ENCODE results near the gene TBC1D4. TPM values are rescaled to one million over a fixed set of nuclear protein-coding genes. Genes with fewer than 3 reads are reported as not detected.
A peak's percentile ranks its signal among the peaks of the same experiment; 100 is the strongest.

Gene TBC1D4
- total RNA-seq, 1 experiment from 2014 or later: 32.7 TPM

DNA sequence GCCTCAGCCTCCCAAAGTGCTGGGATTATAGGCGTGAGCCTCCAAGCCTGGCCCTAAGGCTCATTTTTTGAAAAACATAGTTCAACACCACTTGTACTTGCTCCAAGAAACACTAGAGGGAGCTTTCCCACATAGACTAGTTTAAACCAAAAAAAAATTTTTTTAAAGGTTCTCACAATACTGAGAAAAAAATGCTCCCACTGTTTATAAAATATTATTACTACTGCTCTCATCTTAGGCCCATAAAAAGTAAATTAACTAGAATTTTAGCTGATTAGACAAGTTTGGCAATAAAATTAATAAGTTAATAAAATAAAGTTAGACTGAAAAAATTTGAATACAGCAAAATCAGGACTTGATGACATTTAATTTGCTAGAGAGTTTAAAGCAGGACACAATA is 109.5 kb downstream of the TBC1D4 start:
- H3K27me3 ChIP-seq (replicated peaks): no peaks in the 10 kb centered on the region
- no peak overlapping the region for H3K4me3 ChIP-seq
- peak in 1 of 2 experiments; percentile 53 for DNase-seq (ENCODE audit: low read depth in 1 of 2, low spot score in 2 of 2)
- peaks cover 11% of the 10 kb centered on the region for H3K4me1 ChIP-seq (replicated peaks)
- no peaks in the 10 kb centered on the region for H3K36me3 ChIP-seq
- H3K27ac ChIP-seq: no peak overlapping the region
- no peaks in the 10 kb centered on the region for H3K9me3 ChIP-seq (replicated peaks)

DNA sequence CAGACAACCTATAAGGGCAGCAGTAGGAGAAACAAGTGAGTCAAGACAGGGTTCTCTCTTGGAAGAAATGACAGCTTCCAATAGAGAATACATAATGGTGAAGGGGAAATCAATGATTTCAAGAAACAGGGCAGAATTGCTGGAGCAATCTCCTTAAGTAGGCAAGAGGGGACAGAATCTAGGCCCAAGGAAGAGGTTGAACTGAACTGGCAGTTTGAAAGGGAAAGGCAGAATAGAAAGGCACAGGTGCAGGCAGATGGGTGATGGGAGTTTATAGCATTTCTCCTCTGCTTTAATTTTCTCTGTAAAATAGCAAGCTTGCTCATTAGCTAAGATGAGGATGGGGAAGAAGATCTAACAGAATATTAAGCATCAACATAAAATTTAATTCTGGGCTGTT is 110.8 kb downstream of the TBC1D4 start:
- Histone ChIP-seq H3K9me3 (replicated peaks) (no peaks in the 10 kb centered on the region), H3K36me3 (no peaks in the 10 kb centered on the region), H3K27me3 (replicated peaks) (no peaks in the 10 kb centered on the region), H3K4me1 (replicated peaks) (peaks cover 23% of the 10 kb centered on the region), H3K27ac (no peak overlapping the region), H3K4me3 (no peak overlapping the region)
- no peak for DNase-seq (ENCODE audit: low read depth in 1 of 2, low spot score in 2 of 2)

DNA sequence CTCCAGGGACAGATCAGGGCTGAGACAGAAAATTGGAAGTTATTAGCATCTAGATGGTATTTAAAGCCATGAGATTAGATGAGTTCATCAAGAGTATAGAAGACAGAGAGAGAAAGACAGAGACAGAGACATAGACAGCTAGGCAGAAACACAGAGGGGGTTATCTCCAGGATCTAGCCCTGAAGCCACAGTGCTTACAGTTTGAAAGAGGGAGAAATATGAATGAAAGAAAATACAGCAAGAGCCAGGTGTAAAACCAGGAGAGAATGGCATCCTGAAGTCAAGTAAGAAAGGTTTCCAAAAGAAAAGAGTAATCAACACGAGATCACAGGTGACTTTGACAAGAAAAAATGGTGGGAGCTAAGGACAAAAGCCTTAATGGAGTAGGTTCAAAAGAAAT is 111.2 kb downstream of the TBC1D4 start:
- Histone ChIP-seq H3K27ac (no peak overlapping the region), H3K36me3 (no peaks in the 10 kb centered on the region), H3K4me1 (replicated peaks) (peaks cover 27% of the 10 kb centered on the region), H3K9me3 (replicated peaks) (no peaks in the 10 kb centered on the region), H3K4me3 (no peak overlapping the region), H3K27me3 (replicated peaks) (no peaks in the 10 kb centered on the region)
- no peak for DNase-seq (ENCODE audit: low read depth in 1 of 2, low spot score in 2 of 2)

DNA sequence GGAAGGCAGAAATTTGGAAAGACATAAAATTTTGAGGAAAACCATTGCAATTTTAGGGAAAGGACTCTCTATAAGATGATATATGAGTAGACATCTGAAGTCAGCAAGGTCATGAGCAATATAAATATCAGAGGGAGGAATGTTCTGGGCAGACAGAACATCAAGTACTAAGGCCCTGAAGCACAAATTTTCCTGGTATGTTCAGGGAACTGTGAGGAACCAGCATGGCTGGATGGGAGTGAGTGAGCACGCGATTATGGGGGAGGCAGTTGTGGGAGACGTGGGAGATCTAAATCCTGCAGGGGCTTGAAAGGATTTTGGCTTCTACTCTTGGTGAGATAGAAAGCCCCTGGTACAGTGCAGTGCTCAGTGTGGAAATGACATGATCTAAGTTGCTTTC is 112.0 kb downstream of the TBC1D4 start:
- H3K27ac ChIP-seq: no peak overlapping the region
- H3K4me1 ChIP-seq (replicated peaks): peaks cover 34% of the 10 kb centered on the region
- no peaks in the 10 kb centered on the region for H3K9me3 ChIP-seq (replicated peaks)
- no peak overlapping the region for H3K4me3 ChIP-seq
- no peak for DNase-seq (ENCODE audit: low read depth in 1 of 2, low spot score in 2 of 2)
- H3K36me3 ChIP-seq: no peaks in the 10 kb centered on the region
- H3K27me3 ChIP-seq (replicated peaks): no peaks in the 10 kb centered on the region

DNA sequence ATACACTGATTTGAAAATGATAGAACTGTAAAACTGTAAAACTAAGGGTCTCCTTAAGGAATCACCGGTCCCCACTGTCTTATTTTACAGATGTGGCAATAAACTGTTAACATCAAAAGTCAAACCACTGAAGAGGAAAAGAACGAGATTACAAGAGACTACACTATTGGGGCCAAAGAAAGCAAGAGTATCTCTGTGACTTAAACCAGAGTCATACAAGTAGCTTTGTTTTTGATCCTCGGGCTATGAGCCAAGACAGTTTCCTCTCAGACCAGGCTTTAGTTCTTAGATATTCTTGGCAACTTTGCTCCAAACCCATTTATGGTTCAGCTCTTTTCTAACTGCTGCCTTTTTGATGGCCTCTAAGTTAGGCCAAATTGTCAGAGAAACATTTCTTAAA is 113.8 kb downstream of the TBC1D4 start:
- Histone ChIP-seq H3K4me3 (no peak overlapping the region), H3K4me1 (replicated peaks) (peaks cover 48% of the 10 kb centered on the region), H3K9me3 (replicated peaks) (no peaks in the 10 kb centered on the region), H3K27ac (peak overlapping the region; percentile 94), H3K27me3 (replicated peaks) (no peaks in the 10 kb centered on the region), H3K36me3 (no peaks in the 10 kb centered on the region)
- DNase-seq (ENCODE audit: low read depth in 1 of 2, low spot score in 2 of 2): peak in 1 of 2 experiments; percentile 76

DNA sequence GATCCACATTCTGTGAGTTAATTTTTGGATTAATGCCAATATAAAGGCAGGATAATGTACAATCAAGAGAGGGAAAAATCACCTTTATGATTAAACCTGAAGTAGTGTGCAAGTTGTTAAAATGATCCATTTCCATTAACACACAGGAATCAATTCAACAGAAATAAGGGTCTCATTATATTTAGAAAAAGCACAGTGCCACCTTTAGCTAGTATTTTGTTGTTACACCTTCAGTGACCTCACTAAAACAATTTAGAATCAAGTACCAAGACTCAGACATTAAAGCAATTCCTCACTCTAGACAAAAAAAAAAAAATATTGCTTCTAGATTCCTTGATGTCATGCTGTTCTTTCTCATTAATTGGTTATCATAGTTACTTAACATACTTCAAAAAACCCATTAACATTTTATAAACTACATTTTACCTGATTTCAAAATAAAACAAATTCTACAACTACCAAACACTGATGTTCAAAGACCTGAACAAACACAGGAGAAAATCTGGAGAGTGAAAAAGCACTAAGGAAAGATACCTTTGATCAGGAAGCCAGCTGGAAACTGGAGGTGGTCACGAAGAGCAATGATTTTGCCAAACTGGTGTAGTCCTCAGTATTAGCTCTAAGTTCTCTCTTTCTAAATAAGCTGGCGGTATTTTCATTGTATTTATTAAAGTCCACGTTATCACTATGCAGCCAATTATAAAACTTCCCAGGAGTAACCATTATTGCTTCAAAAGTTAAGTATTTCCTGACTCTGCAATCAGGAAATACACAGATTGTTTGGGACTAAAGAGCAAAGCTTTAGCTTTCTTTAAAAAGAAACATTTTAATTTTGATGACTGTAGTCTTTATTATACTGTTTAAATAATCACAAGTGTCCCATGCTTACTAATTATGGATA is 115.3 kb downstream of the TBC1D4 start:
- DNase-seq (ENCODE audit: low read depth in 1 of 2, low spot score in 2 of 2): peak in 1 of 2 experiments; percentile 64
- no peaks in the 10 kb centered on the region for H3K27me3 ChIP-seq (replicated peaks)
- H3K4me1 ChIP-seq (replicated peaks): peaks cover 48% of the 10 kb centered on the region
- no peaks in the 10 kb centered on the region for H3K36me3 ChIP-seq
- H3K4me3 ChIP-seq: peak overlapping the region; percentile 30
- H3K9me3 ChIP-seq (replicated peaks): no peaks in the 10 kb centered on the region
- peak overlapping the region; percentile 94 for H3K27ac ChIP-seq

DNA sequence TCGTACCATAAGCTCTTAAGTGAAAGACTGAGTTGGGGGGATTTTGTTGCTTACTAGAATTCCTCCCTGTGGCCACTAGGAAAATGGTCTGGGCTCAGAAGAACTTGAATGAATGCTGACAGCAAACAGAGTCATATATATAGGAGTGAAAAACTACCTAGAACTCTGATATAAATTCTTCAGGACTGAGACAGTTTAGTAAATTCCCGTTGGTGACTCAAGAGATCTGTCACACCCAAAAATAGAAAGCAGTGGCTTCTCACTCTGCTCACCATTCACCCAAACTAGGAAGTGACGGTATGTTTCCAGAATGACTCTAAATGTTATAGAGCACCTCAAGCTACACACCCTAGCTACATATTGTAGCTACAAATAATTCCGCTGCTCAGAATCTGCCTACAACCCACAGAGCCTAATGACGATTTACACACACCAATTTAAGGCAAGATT is 116.2 kb downstream of the TBC1D4 start:
- Histone ChIP-seq H3K36me3 (no peaks in the 10 kb centered on the region; the same call in 1 of the 2 replicates), H3K4me3 (peak overlapping the region; percentile 30), H3K9me3 (replicated peaks) (no peaks in the 10 kb centered on the region), H3K4me1 (replicated peaks) (peaks cover 48% of the 10 kb centered on the region), H3K27ac (peak overlapping the region; percentile 94), H3K27me3 (replicated peaks) (no peaks in the 10 kb centered on the region)
- peak; percentile 84 to 96 for DNase-seq (ENCODE audit: low read depth in 1 of 2, low spot score in 2 of 2)

DNA sequence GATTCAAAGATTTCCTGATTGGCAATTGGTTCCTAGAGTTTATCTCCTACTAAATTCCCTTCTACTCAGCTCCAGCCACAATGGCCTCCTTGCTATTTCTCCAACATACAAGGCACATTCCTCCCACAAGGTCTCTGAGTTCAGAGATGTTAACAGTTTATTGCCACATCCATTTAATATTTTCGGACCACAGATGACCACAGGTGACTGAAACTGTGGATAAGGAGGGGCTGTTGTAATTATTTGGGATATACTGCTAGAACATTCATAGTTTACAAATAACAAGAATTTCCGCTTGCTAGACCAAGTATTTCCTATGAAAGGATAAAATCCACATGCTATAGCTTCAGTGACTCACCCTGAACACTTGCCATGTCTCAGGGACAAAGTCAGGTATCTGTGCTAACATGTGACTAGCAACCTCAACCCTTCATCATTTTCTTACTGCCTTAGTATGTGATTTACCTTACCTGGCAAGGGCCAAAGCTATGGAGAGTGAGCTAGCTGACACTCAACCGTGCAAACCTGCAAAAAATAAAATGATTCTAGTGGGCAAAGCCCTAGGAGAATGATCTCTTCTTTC is 117.7 kb downstream of the TBC1D4 start:
- Histone ChIP-seq H3K36me3 (peaks cover 3% of the 10 kb centered on the region; the same call in 1 of the 2 replicates), H3K27ac (peak overlapping the region; percentile 94)

DNA sequence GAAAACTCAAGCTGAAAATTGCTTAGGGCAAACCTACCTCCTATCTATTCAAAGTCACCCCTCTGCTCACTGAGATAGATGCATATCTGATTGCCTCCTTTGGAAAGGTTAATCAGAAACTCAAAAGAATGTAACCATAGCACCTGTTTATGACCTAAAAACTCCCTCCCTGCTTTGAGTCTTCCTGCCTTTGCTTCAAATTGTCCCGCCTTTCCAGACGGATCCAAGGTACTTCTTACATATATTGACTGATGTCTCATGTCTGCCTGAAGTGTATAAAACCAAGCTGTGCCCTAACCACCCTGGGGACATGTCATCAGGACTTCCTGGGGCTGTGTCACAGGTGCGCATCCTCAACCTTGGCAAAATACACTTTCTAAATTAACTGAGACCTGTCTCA is 118.6 kb downstream of the TBC1D4 start:
- Histone ChIP-seq H3K4me1 (replicated peaks) (peaks cover 67% of the 10 kb centered on the region), H3K9me3 (replicated peaks) (no peaks in the 10 kb centered on the region), H3K27ac (no peak overlapping the region), H3K27me3 (replicated peaks) (no peaks in the 10 kb centered on the region), H3K4me3 (no peak overlapping the region), H3K36me3 (peaks cover 3% of the 10 kb centered on the region; the same call in 1 of the 2 replicates)
- DNase-seq (ENCODE audit: low read depth in 1 of 2, low spot score in 2 of 2): no peak

More for the DNA sequence above, 117.7 kb downstream of the TBC1D4 start:
- H3K9me3 ChIP-seq (replicated peaks): no peaks in the 10 kb centered on the region
- no peak for DNase-seq (ENCODE audit: low read depth in 1 of 2, low spot score in 2 of 2)
- no peak overlapping the region for H3K4me3 ChIP-seq
- H3K27me3 ChIP-seq (replicated peaks): no peaks in the 10 kb centered on the region
- peaks cover 62% of the 10 kb centered on the region for H3K4me1 ChIP-seq (replicated peaks)

DNA sequence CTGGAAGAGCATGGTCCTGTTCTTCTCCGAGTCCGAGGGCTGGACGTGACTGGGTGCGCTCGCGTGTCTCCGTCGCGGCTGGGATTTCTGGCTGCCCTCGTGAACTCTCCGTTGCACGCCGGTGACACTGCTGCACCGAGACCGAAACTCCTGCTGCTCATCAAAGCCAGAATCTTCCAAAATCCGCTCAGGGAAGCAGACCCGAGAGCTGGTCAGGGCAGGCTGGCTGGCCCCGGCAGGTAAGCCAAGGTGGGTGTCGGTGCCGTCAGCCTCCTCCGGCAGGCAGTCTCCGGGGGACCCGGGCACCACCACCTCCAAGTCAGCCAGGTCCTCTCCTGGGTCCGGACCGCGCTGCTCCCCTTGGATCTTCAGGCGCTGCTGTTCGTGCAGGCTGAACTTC is 119.9 kb downstream of the TBC1D4 start:
- H3K27me3 ChIP-seq (replicated peaks): no peaks in the 10 kb centered on the region

DNA sequence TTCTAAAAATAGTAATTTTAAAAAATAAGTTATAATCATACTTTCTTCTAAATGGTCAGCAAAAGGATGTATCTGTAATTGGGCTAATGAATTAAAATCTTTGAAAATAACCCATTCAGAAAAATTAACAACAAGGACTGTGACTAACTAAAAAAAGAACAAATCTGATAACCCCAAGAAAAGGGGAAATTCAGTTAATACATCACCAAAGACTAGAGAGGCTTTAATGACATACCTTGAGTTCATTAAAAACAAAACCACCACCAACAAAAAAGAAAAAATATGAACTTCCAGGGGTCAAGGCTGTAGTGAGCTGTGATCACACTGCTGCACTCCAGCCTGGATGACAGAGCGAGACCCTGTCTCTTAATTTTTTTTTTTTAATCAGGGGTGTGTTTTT is 121.8 kb downstream of the TBC1D4 start:
- DNase-seq (ENCODE audit: low read depth in 1 of 2, low spot score in 2 of 2): no peak
- Histone ChIP-seq H3K4me3 (no peak overlapping the region), H3K27ac (peak overlapping the region; percentile 81), H3K4me1 (replicated peaks) (peaks cover 54% of the 10 kb centered on the region), H3K27me3 (replicated peaks) (no peaks in the 10 kb centered on the region), H3K9me3 (replicated peaks) (no peaks in the 10 kb centered on the region), H3K36me3 (peaks cover 28% of the 10 kb centered on the region)

More for the DNA sequence above, 119.9 kb downstream of the TBC1D4 start:
- H3K9me3 ChIP-seq (replicated peaks): no peaks in the 10 kb centered on the region
- peak in 1 of 2 experiments; percentile 51 for DNase-seq (ENCODE audit: low read depth in 1 of 2, low spot score in 2 of 2)
- no peak overlapping the region for H3K4me3 ChIP-seq
- H3K4me1 ChIP-seq (replicated peaks): peaks cover 63% of the 10 kb centered on the region
- H3K27ac ChIP-seq: no peak overlapping the region
- peaks cover 9% of the 10 kb centered on the region for H3K36me3 ChIP-seq

DNA sequence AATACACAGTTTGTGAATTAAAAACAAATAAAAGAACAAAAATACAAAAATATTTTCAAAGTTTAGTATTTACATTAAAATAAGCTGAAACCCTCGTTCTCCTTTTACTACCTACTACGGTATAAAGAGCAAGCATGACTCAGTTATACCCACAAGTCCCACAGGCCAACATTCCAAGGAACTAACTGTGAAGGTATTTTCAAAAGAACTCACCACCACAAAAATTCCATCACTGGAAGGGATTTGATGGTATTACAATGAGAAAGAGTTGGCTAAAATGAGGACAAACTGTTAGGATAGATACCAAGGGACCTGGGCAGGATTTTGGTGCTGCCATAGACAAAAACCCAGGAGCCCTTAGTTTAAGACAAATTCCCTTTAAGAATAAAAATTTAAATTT is 122.7 kb downstream of the TBC1D4 start:
- H3K9me3 ChIP-seq (replicated peaks): no peaks in the 10 kb centered on the region
- peaks cover 33% of the 10 kb centered on the region for H3K36me3 ChIP-seq
- H3K27ac ChIP-seq: peak overlapping the region; percentile 81
- no peaks in the 10 kb centered on the region for H3K27me3 ChIP-seq (replicated peaks)
- H3K4me1 ChIP-seq (replicated peaks): peaks cover 45% of the 10 kb centered on the region
- peak; percentile 84 to 96 for DNase-seq (ENCODE audit: low read depth in 1 of 2, low spot score in 2 of 2)
- no peak overlapping the region for H3K4me3 ChIP-seq

DNA sequence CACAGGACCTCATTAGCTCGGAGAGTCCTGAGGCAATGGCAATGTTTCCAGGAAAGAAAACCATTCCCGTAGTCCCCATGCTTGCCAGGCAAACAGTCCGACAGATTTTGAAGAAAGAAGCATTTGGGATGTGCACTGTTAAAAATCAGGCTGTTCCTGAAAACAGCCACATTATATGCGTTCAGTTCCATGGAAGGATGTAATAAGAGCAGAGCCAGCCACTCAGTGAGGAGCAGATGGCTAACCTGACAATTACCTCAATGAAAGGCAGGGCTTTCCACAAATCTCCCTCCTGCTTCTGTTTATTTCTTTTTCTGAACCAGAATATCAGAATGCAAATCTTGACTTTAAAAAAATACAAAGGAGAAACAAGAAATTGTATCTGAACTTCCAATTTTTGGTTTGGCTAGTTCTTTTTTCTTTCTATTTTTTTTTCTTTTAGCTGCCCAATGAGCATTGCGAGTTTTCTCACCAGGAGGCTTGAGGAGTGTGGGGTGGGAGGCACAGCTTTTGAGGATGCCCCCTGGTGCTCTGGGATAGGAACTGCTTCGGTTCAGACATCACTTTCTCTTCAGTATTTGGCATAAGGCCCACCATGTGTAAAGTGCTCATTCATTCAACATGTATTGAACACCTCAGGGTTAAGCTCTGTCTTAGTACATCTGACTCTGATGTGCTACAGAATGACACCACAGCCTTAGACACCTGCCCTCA is 124.2 kb downstream of the TBC1D4 start:
- Histone ChIP-seq H3K27ac (peak overlapping the region; percentile 81), H3K4me3 (no peak overlapping the region), H3K9me3 (replicated peaks) (no peaks in the 10 kb centered on the region), H3K4me1 (replicated peaks) (peaks cover 38% of the 10 kb centered on the region), H3K27me3 (replicated peaks) (no peaks in the 10 kb centered on the region), H3K36me3 (peaks cover 36% of the 10 kb centered on the region)
- peak; percentile 81 to 84 for DNase-seq (ENCODE audit: low read depth in 1 of 2, low spot score in 2 of 2)
